GM18951 (cell line): ENCODE results near the gene TSPAN9.

Experiments used
- POLR2A ChIP-seq: IDR thresholded peaks from 4 replicates; pipeline ENCODE4 v1.6.1; 2011; ENCODE audit warnings: mild to moderate bottlenecking; ENCODE audit not compliant: insufficient read length, insufficient read depth; ENCODE audit errors: extremely low read depth
- in situ Hi-C: fragments of 300-500 bp; cut with MboI; formaldehyde crosslinking; loops from one replicate; pipeline ENCODE4 v1.12.0; 2022; ENCODE audit warnings: low sequenced_read_pairs, mixed read lengths, inconsistent platforms; ENCODE audit not compliant: unreplicated experiment

Gene TSPAN9

GRCh38 chr12:3099146-3099545 lies 22.0 kb downstream of the TSPAN9 start:
- in situ Hi-C loops: no loop called here
- no peak for TF ChIP-seq POLR2A

GRCh38 chr12:3101309-3102024 lies 24.3 kb downstream of the TSPAN9 start:
- in situ Hi-C loops: no loop called here

GRCh38 chr12:3102771-3103410 lies 25.7 kb downstream of the TSPAN9 start:
- no peak for TF ChIP-seq POLR2A

More at GRCh38 chr12:3101309-3102024, 24.3 kb downstream of the TSPAN9 start:
- no peak for TF ChIP-seq POLR2A

GRCh38 chr12:3103806-3104205 lies 26.6 kb downstream of the TSPAN9 start:
- no peak for TF ChIP-seq POLR2A
- in situ Hi-C loops: no loop called here

More at GRCh38 chr12:3102771-3103410, 25.7 kb downstream of the TSPAN9 start:
- in situ Hi-C loops: no loop called here

GRCh38 chr12:3105690-3106479 lies 28.7 kb downstream of the TSPAN9 start:
- TF ChIP-seq POLR2A: no peak
- in situ Hi-C loops: no loop called here

- no peak for TF ChIP-seq POLR2A
- in situ Hi-C loops: no loop called here
Observed at GRCh38 chr12:3106579-3106978, 29.4 kb downstream of the TSPAN9 start.

- in situ Hi-C loops: no loop called here
- no peak for TF ChIP-seq POLR2A
Observed at GRCh38 chr12:3107071-3107583, 29.9 kb downstream of the TSPAN9 start.

GRCh38 chr12:3107954-3108353 lies 30.8 kb downstream of the TSPAN9 start:
- no peak for TF ChIP-seq POLR2A
- in situ Hi-C loops: no loop called here

GRCh38 chr12:3110578-3110977 lies 33.4 kb downstream of the TSPAN9 start:
- in situ Hi-C loops: no loop called here

GRCh38 chr12:3113671-3114325 lies 36.6 kb downstream of the TSPAN9 start:
- TF ChIP-seq POLR2A: no peak
- in situ Hi-C loops: no loop called here

More at GRCh38 chr12:3110578-3110977, 33.4 kb downstream of the TSPAN9 start:
- TF ChIP-seq POLR2A: no peak

- TF ChIP-seq POLR2A: no peak
- in situ Hi-C loops: no loop called here
Observed at GRCh38 chr12:3114671-3115070, 37.5 kb downstream of the TSPAN9 start.

GRCh38 chr12:3115078-3115477 lies 37.9 kb downstream of the TSPAN9 start:
- no peak for TF ChIP-seq POLR2A
- in situ Hi-C loops: no loop called here
